A673 (cell line): ENCODE results near the gene ITGB2. TPM values are rescaled to one million over a fixed set of nuclear protein-coding genes. Genes with fewer than 3 reads are reported as not detected.

Source experiments
- BruUV-seq: library from RNA; stranded (reverse); fragments of 400-500 nt; replicated peaks from 2 replicates; lab custom pipeline; 2021; lab: Mats Ljungman, UMichigan
- CTCF ChIA-PET: fragments of 300-600 bp; sonication (Branson Sonifier 250); formaldehyde crosslinking; loops from one replicate; lab custom pipeline; 2022; ENCODE audit warnings: antibody characterized with exemption; lab: Charles Lee
- POLR2A ChIA-PET: fragments of 300-600 bp; sonication (Branson Sonifier 250); formaldehyde crosslinking; loops from one replicate; lab custom pipeline; 2022; ENCODE audit warnings: antibody characterized with exemption; ENCODE audit not compliant: low non-redundant PET; lab: Charles Lee
- DNase-seq: peaks from one replicate; pipeline ENCODE4 v3.0.0-alpha.2; 2015; ENCODE audit warnings: low spot score
- H3K27ac ChIP-seq: fragments of 200-600 bp; sonication (generic); 2 replicates; pipeline ENCODE4 v1.5.1; 2016; ENCODE audit warnings: mixed run types, low read depth, mild to moderate bottlenecking, mixed read lengths, antibody characterized with exemption, low read length; ENCODE audit not compliant: poor library complexity, severe bottlenecking
- H3K27me3 ChIP-seq: fragments of 200-600 bp; sonication (generic); replicated peaks from 2 replicates; pipeline ENCODE4 v1.6.1; 2017; ENCODE audit warnings: mixed run types, low read depth, mild to moderate bottlenecking, mixed read lengths, antibody characterized with exemption, low read length; ENCODE audit not compliant: insufficient read depth, poor library complexity
- H3K36me3 ChIP-seq: fragments of 200-600 bp; sonication (generic); 2 replicates; pipeline ENCODE4 v1.6.1; 2016; ENCODE audit warnings: mixed run types, mild to moderate bottlenecking, mixed read lengths, antibody characterized with exemption, low read length; ENCODE audit not compliant: insufficient read depth, poor library complexity, severe bottlenecking
- H3K4me1 ChIP-seq: fragments of 200-600 bp; sonication (generic); 2 replicates; pipeline ENCODE4 v1.6.1; 2017; ENCODE audit warnings: mixed run types, mild to moderate bottlenecking, mixed read lengths, antibody characterized with exemption, low read length; ENCODE audit not compliant: insufficient read depth, poor library complexity, severe bottlenecking
- H3K4me3 ChIP-seq: fragments of 200-600 bp; sonication (generic); 2 replicates; pipeline ENCODE4 v1.5.1; 2016; ENCODE audit warnings: low read depth, mixed run types, mild to moderate bottlenecking, mixed read lengths, low read length; ENCODE audit not compliant: poor library complexity, severe bottlenecking
- H3K9me3 ChIP-seq: fragments of 200-600 bp; sonication (generic); 2 replicates; pipeline ENCODE4 v1.6.1; 2016; ENCODE audit warnings: mixed run types, low read depth, mild to moderate bottlenecking, mixed read lengths, antibody characterized with exemption, low read length; ENCODE audit not compliant: poor library complexity, severe bottlenecking
- EZH2 ChIP-seq: fragments of 200-600 bp; sonication (generic); IDR thresholded peaks from 2 replicates; pipeline ENCODE4 v1.6.1; 2017; ENCODE audit warnings: borderline replicate concordance, low read depth, mild to moderate bottlenecking, mixed read lengths, antibody characterized with exemption, low read length; ENCODE audit not compliant: poor library complexity, severe bottlenecking
- intact Hi-C: fragments of 100-400 bp; cut with micrococcal nuclease; formaldehyde crosslinking; loops from one replicate; pipeline ENCODE4 v1.10.0; 2022; ENCODE audit not compliant: unreplicated experiment
- total RNA-seq: library from RNA; stranded (reverse); gene quantifications from 2 replicates; pipeline ENCODE4 v1.2.3, GENCODE V29; 2021
- TF ChIP-seq, protein P1 (sequence below): fragments of 300-800, 200-600 bp; sonication (generic); conservative IDR thresholded peaks from 2 replicates; pipeline ENCODE4 v1.5.1; 2017; ENCODE audit warnings: low read depth, mild to moderate bottlenecking, antibody characterized with exemption, low read length, moderate library complexity, mixed read lengths

The ITGB2 gene
- total RNA-seq, 1 experiment from 2014 or later = 5.0 TPM

DNA sequence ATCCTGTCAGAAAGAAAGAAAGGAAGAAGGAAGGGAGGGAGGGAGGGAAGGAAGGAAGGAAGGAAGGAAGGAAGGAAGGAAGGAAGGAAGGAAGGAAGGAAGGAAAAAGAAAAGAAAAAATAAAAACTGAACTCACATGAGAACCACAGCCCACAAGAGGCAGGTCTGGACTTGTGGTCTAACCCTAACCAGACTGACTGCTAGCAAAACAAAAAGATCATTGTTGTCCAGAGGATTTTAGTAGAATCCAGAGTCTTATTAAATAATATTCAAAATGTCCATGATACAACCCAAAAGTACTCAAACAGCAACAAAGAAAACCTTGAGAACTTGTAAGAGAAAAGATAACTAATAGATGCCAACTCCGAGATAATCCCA lies 4.7 kb upstream of the ITGB2 start:
- no peak overlapping the region for H3K4me3 ChIP-seq
- no peaks in the 10 kb centered on the region for H3K27me3 ChIP-seq
- no peaks in the 10 kb centered on the region for H3K36me3 ChIP-seq
- no peaks in the 10 kb centered on the region for H3K9me3 ChIP-seq
- TF ChIP-seq, protein P1, sequence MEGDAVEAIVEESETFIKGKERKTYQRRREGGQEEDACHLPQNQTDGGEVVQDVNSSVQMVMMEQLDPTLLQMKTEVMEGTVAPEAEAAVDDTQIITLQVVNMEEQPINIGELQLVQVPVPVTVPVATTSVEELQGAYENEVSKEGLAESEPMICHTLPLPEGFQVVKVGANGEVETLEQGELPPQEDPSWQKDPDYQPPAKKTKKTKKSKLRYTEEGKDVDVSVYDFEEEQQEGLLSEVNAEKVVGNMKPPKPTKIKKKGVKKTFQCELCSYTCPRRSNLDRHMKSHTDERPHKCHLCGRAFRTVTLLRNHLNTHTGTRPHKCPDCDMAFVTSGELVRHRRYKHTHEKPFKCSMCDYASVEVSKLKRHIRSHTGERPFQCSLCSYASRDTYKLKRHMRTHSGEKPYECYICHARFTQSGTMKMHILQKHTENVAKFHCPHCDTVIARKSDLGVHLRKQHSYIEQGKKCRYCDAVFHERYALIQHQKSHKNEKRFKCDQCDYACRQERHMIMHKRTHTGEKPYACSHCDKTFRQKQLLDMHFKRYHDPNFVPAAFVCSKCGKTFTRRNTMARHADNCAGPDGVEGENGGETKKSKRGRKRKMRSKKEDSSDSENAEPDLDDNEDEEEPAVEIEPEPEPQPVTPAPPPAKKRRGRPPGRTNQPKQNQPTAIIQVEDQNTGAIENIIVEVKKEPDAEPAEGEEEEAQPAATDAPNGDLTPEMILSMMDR = no peak
- TF ChIP-seq EZH2 = no peak
- ChIA-PET POLR2A (interaction anchor here (0.6 to 0.7 kb wide), 3 partner anchors 12 to 586 kb away, joined by 3 to 10 read pairs (median 4); partner anchors contain the start of gene CFAP410), CTCF (no interaction called here)
- peaks cover 83% of the 10 kb centered on the region for H3K4me1 ChIP-seq
- peak overlapping the region; percentile 100 for H3K27ac ChIP-seq
- DNase-seq = peak; percentile 93
- no TSS peak for BruUV-seq
- intact Hi-C loops = no loop called here

DNA sequence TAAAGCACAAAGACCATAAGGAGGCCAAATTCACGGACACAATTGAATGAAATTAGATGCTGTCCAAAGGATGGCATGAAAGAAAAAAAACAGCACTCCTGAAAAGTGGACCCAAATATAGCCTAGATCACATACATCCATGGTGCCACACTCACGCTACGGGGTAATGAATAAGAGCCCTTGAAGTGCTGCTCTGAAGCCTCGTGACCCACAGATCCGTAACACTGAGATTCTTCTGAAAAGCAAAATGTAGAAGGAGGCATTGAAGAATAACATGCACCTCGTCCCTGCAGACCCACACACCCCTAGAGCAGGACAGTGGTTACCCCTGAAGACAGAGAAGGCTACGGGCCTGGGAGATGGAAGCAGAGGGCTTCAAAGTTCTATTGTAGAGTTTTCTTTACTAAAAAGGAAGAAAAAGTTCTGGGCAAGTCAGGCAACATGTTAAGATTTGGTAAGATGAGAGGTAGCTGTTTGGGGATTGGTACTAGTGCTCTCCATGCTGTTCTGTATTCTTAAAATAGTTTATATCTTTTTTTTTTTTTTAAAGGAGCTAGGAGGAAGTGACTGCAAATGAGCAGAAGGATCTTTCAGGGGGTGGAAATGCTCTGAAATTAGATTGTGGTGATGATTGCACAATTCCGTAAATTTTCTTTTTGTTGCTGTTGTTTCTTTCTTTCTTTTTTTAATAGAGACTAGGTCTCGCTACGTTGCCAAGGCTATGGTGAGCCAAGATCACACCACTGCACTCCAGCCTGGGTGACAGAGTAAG lies 4.1 kb upstream of the ITGB2 start:
- CTCF ChIA-PET = no interaction called here

DNA sequence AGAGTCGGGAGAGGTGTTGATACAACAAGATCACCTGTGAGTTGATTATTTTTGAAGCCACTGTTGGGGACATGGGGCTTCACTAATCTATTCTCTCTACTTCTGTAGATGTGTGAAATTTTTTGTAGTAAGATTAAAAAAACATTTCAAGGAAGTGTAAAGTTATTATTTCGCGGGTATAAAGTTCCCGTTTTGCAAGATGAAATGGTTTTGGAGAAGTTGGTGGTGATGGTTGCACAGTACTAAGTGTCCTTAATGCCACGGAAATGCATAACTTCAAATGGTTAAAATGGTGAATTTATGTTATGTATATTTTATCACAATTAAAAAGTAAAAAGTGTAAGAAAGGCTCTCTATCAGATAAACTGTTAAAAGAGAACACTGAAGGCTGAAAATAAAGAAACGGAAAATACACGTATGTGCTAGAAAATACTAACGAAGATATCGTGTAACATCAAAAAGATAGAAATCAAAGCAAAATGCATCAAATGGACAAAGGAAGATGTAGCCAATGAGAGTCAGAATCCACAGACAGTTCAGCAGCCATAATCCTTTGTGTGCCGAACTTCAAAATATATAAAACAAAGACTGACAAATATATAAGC lies 2.9 kb upstream of the ITGB2 start:
- TF ChIP-seq EZH2 = no peak
- TF ChIP-seq, protein P1 = no peak
- intact Hi-C loops = no loop called here
- ChIA-PET POLR2A (no interaction called here), CTCF (no interaction called here)
- no peak for DNase-seq
- peaks cover 75% of the 10 kb centered on the region for H3K4me1 ChIP-seq
- no peaks in the 10 kb centered on the region for H3K27me3 ChIP-seq
- BruUV-seq = no TSS peak
- peak overlapping the region; percentile 100 for H3K27ac ChIP-seq
- H3K4me3 ChIP-seq = no peak overlapping the region
- no peaks in the 10 kb centered on the region for H3K9me3 ChIP-seq
- no peaks in the 10 kb centered on the region for H3K36me3 ChIP-seq

More for the DNA sequence above, 4.1 kb upstream of the ITGB2 start:
- Histone ChIP-seq H3K27ac (peak overlapping the region; percentile 100), H3K9me3 (no peaks in the 10 kb centered on the region), H3K27me3 (no peaks in the 10 kb centered on the region), H3K4me1 (peaks cover 78% of the 10 kb centered on the region), H3K36me3 (no peaks in the 10 kb centered on the region), H3K4me3 (peak overlapping the region; percentile 24)
- DNase-seq = peak; percentile 97
- POLR2A ChIA-PET = interaction anchor here (0.6 kb wide), 2 partner anchors 12 to 586 kb away, joined by 3 to 10 read pairs; partner anchors contain the start of gene CFAP410
- intact Hi-C loops = no loop called here
- no peak for TF ChIP-seq EZH2
- TF ChIP-seq, protein P1 = no peak
- TSS peak; percentile 87 for BruUV-seq
